Measurements from ENCODE around the gene RAB23. TPM values are rescaled to one million over a fixed set of nuclear protein-coding genes. Genes with fewer than 3 reads are reported as not detected.

RAB23 gene
- total and polyA plus RNA-seq, 2 donors (not counting 1 experiment from before 2014, with no cell fraction given): 0.12 to 0.94 TPM

DNA sequence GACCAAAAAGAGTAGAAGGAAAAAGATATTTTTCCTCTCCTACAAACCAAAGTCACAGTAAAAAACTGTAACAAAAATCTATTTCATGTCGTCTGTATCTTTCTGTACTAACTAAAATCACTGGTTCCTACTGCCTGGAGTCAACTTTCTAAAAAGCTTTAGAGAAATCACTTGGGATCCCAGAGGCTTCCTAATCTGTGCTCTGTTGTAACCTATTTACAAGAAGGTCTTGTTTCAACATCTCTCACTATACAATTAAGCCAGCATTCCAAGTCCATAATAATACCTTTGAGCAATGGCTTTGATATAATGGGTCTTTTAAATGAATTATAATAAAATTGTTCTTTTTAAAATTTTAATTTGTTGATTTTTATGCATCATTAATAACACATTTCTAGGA, 20.4 kb downstream of the RAB23 start:
- WGBS (ENCODE audit: insufficient coverage): 100% methylated on average over 1 of the region's 1 CpG
- H3K27ac Mint-ChIP-seq: no peak overlapping the region

More for the DNA sequence above, 20.4 kb downstream of the RAB23 start:
- H3K27me3 ChIP-seq (replicated peaks in 1 of 4; ENCODE audit: control extremely low read depth in 1 of 4, control insufficient read depth in 3 of 4, insufficient read depth in 4 of 4, low read length in 3 of 4): no peaks in the 10 kb centered on the region
- DNase-seq (no peak), ATAC-seq (ENCODE audit: low read depth) (no peak)
- H3K27ac ChIP-seq (ENCODE audit: low read length in 2 of 2): no peak overlapping the region
- TF ChIP-seq CTCF (IDR thresholded peaks at IDR 0.05) (no peak), EZH2 (IDR thresholded peaks at IDR 0.05; ENCODE audit: borderline replicate concordance, insufficient read depth, low read depth, low read length, poor library complexity, severe bottlenecking) (no peak)
- no peaks in the 10 kb centered on the region for H3K4me1 ChIP-seq (ENCODE audit: control insufficient read depth in 2 of 2, insufficient read depth in 2 of 2, low read length in 2 of 2)
- no peak overlapping the region for H3K9ac ChIP-seq (ENCODE audit: low read length)
- H3K9me3 ChIP-seq (ENCODE audit: control extremely low read depth in 1 of 3, control insufficient read depth in 2 of 3, insufficient read depth in 1 of 3, low read length in 2 of 3): no peaks in the 10 kb centered on the region
- ChIA-PET POLR2A (no interaction called here), CTCF (interaction anchor here (0.6 kb wide), 1 partner anchor 38 kb away, joined by 3 read pairs; no protein-coding TSS in a partner anchor)
- no peak overlapping the region for H3K4me3 Mint-ChIP-seq
- no peaks in the 10 kb centered on the region for H3K79me2 ChIP-seq (ENCODE audit: control insufficient read depth, insufficient read depth, low read length)
- no peak overlapping the region for H2AFZ ChIP-seq (ENCODE audit: insufficient read depth, low read depth, low read length, poor library complexity, severe bottlenecking)
- no peaks in the 10 kb centered on the region for H4K20me1 ChIP-seq (ENCODE audit: control insufficient read depth, insufficient read depth, low read length, poor library complexity, severe bottlenecking)
- intact Hi-C loops (cut with micrococcal nuclease): no loop called here
- no peaks in the 10 kb centered on the region for H3K4me1 Mint-ChIP-seq
- H3K9me3 Mint-ChIP-seq (ENCODE audit: insufficient read depth): no peaks in the 10 kb centered on the region
- no peak overlapping the region for H3K4me2 ChIP-seq (replicated peaks; ENCODE audit: low read depth, low read length, poor library complexity, severe bottlenecking)
- H3K4me3 ChIP-seq (ENCODE audit: control extremely low read depth in 1 of 5, extremely low read depth in 1 of 5, insufficient read depth in 1 of 5, low read depth in 2 of 5, low read length in 4 of 5): no peak overlapping the region
- H3K27me3 Mint-ChIP-seq: no peaks in the 10 kb centered on the region
- H3K36me3 ChIP-seq (replicated peaks in 1 of 2; ENCODE audit: control extremely low read depth in 1 of 2, control insufficient read depth in 1 of 2, extremely low read depth in 1 of 2, insufficient read depth in 2 of 2, low read length in 1 of 2): no peaks in the 10 kb centered on the region
